ENCODE data around the gene SPATA16. TPM values are rescaled to one million over a fixed set of nuclear protein-coding genes. Genes with fewer than 3 reads are reported as not detected.

Gene SPATA16
- total and polyA plus RNA-seq, 2 donors (not counting 1 experiment from before 2014, with no cell fraction given): not detected

- intact Hi-C loops (cut with micrococcal nuclease): no loop called here
- DNase-seq: no peak
- Histone ChIP-seq H3K9me3 (ENCODE audit: control extremely low read depth in 1 of 3, control insufficient read depth in 2 of 3, insufficient read depth in 1 of 3, low read length in 2 of 3) (peaks cover 0 to 3% (median 0%) of the 10 kb centered on the region in 3 donors), H3K4me3 (ENCODE audit: control extremely low read depth in 1 of 5, extremely low read depth in 1 of 5, insufficient read depth in 1 of 5, low read depth in 2 of 5, low read length in 4 of 5) (no peak overlapping the region), H3K79me2 (ENCODE audit: control insufficient read depth, insufficient read depth, low read length) (no peaks in the 10 kb centered on the region), H3K36me3 (replicated peaks in 1 of 2; ENCODE audit: control extremely low read depth in 1 of 2, control insufficient read depth in 1 of 2, extremely low read depth in 1 of 2, insufficient read depth in 2 of 2, low read length in 1 of 2) (no peaks in the 10 kb centered on the region), H3K4me1 (ENCODE audit: control insufficient read depth in 2 of 2, insufficient read depth in 2 of 2, low read length in 2 of 2) (no peaks in the 10 kb centered on the region), H2AFZ (ENCODE audit: insufficient read depth, low read depth, low read length, poor library complexity, severe bottlenecking) (no peak overlapping the region), H3K27ac (ENCODE audit: low read length in 2 of 2) (no peak overlapping the region), H3K4me2 (replicated peaks; ENCODE audit: low read depth, low read length, poor library complexity, severe bottlenecking) (no peak overlapping the region), H3K27me3 (replicated peaks in 1 of 4; ENCODE audit: control extremely low read depth in 1 of 4, control insufficient read depth in 3 of 4, insufficient read depth in 4 of 4, low read length in 3 of 4) (no peaks in the 10 kb centered on the region), H3K9ac (ENCODE audit: low read length) (no peak overlapping the region), H4K20me1 (ENCODE audit: control insufficient read depth, insufficient read depth, low read length, poor library complexity, severe bottlenecking) (no peaks in the 10 kb centered on the region)
- POLR2A ChIA-PET: no interaction called here
- TF ChIP-seq EZH2 (IDR thresholded peaks at IDR 0.05; ENCODE audit: borderline replicate concordance, insufficient read depth, low read depth, low read length, poor library complexity, severe bottlenecking): no peak
- no peak for TF ChIP-seq CTCF (IDR thresholded peaks at IDR 0.05)
- Mint-ChIP-seq H3K27me3 (no peaks in the 10 kb centered on the region), H3K4me3 (no peak overlapping the region), H3K27ac (no peak overlapping the region), H3K4me1 (no peaks in the 10 kb centered on the region), H3K9me3 (ENCODE audit: insufficient read depth) (no peaks in the 10 kb centered on the region)
- CTCF ChIA-PET: no interaction called here
- WGBS (ENCODE audit: insufficient coverage): no CpG with 5 or more reads among the region's 1 CpG
- ATAC-seq (ENCODE audit: low read depth): no peak
Measured at GRCh38 chr3:172848910-172849309, 292.1 kb downstream of the SPATA16 start.

GRCh38 chr3:172847292-172847691 lies 293.7 kb downstream of the SPATA16 start:
- Histone ChIP-seq H3K36me3 (replicated peaks in 1 of 2; ENCODE audit: control extremely low read depth in 1 of 2, control insufficient read depth in 1 of 2, extremely low read depth in 1 of 2, insufficient read depth in 2 of 2, low read length in 1 of 2) (no peaks in the 10 kb centered on the region), H2AFZ (ENCODE audit: insufficient read depth, low read depth, low read length, poor library complexity, severe bottlenecking) (no peak overlapping the region), H3K27me3 (replicated peaks in 1 of 4; ENCODE audit: control extremely low read depth in 1 of 4, control insufficient read depth in 3 of 4, insufficient read depth in 4 of 4, low read length in 3 of 4) (no peaks in the 10 kb centered on the region), H3K9ac (ENCODE audit: low read length) (no peak overlapping the region), H3K4me2 (replicated peaks; ENCODE audit: low read depth, low read length, poor library complexity, severe bottlenecking) (no peak overlapping the region), H3K4me3 (ENCODE audit: control extremely low read depth in 1 of 5, extremely low read depth in 1 of 5, insufficient read depth in 1 of 5, low read depth in 2 of 5, low read length in 4 of 5) (no peak overlapping the region), H3K79me2 (ENCODE audit: control insufficient read depth, insufficient read depth, low read length) (no peaks in the 10 kb centered on the region), H3K27ac (ENCODE audit: low read length in 2 of 2) (no peak overlapping the region), H3K4me1 (ENCODE audit: control insufficient read depth in 2 of 2, insufficient read depth in 2 of 2, low read length in 2 of 2) (no peaks in the 10 kb centered on the region), H3K9me3 (ENCODE audit: control extremely low read depth in 1 of 3, control insufficient read depth in 2 of 3, insufficient read depth in 1 of 3, low read length in 2 of 3) (peaks cover 0 to 3% (median 0%) of the 10 kb centered on the region in 3 donors), H4K20me1 (ENCODE audit: control insufficient read depth, insufficient read depth, low read length, poor library complexity, severe bottlenecking) (no peaks in the 10 kb centered on the region)
- Mint-ChIP-seq H3K4me1 (no peaks in the 10 kb centered on the region), H3K9me3 (ENCODE audit: insufficient read depth) (no peaks in the 10 kb centered on the region), H3K27ac (no peak overlapping the region), H3K4me3 (no peak overlapping the region), H3K27me3 (no peaks in the 10 kb centered on the region)
- ChIA-PET CTCF (no interaction called here), POLR2A (no interaction called here)
- no peak for ATAC-seq (ENCODE audit: low read depth)
- intact Hi-C loops (cut with micrococcal nuclease): no loop called here
- no peak for TF ChIP-seq CTCF (IDR thresholded peaks at IDR 0.05)
- no peak for TF ChIP-seq EZH2 (IDR thresholded peaks at IDR 0.05; ENCODE audit: borderline replicate concordance, insufficient read depth, low read depth, low read length, poor library complexity, severe bottlenecking)
- no peak for DNase-seq

Data from B cell (primary cell).